NCI-H1092 (cell line): ENCODE data around the gene TRPM3.

Source experiments
- DNase-seq: peaks from one replicate; lab custom pipeline; 2025; lab: John Stamatoyannopoulos, UW

Gene TRPM3

DNA sequence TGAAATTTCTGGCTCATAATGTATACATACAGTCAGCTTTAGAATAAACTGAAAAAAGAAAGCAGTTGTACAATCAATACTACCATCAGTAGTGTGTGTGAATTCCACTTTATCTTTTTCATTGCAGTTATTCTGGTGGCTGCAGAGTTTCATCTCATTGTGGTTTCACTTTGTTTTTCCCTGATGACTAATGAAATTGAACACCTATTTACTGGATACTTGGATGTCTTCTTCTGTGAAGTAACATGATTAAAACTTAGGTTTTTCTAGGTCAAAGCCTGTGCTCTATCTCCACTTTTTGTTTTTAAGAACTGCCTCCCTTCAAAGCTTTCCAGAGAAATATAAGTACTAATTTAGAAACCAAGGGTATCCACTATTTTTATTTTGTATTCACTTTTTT, 174.3 kb downstream of the TRPM3 start:
- DNase-seq, result no peak

DNA sequence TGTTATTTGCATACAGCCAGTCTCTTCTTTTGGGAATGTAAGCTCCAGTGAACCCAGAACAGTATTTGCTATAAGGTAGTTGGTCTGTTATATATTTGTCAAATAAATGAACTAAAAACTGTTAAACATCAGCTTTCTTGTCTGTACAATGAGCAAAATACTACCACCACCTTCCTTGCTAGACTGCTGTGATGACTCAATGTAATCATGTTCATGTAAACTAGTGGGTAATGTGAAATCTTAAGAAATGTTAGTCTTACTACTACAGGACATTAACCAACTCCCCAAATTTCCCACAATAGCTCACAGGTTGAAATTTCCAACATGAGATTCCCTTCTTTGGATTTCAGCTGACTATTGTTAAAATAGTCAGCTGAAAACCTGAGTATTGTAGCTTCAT, 176.1 kb downstream of the TRPM3 start:
- no peak for DNase-seq

DNA sequence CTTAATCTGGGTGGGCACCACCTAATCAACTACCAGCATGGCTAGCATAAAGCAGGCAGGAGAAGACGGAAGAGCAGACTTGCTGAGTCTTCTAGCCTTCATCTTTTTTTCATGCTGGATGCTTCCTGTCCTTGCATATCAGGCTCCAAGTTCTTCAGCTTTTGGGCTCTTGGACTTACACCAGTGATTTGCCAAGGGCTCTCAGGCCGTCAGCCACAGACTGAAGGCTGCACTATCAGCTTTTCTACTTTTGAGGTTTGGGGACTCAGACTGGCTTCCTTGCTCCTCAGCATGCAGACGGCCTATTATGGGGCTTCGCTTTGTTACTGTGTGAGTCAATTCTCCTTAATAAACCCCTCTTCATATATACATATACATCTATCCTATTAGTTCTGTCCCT, 180.2 kb downstream of the TRPM3 start:
- DNase-seq, result no peak

DNA sequence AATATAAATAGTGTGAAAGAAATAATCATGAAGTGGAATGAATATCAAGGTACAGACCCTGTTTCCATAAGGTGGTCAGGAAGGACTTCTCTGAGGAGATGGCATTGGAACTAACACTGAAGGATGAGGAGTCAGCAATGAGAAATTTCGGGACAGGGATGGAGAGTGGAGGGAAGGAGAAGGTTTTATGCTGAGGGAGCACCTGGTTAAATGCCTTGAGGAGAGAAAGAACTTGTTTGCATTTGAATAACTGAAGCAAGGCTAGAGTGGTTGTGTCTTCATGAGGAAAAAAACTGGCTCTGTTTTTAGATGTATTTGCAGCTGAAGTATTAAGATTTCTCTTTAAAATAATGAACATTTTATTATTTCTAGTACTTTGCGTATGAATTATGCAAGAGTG, 180.8 kb downstream of the TRPM3 start:
- no peak for DNase-seq

DNA sequence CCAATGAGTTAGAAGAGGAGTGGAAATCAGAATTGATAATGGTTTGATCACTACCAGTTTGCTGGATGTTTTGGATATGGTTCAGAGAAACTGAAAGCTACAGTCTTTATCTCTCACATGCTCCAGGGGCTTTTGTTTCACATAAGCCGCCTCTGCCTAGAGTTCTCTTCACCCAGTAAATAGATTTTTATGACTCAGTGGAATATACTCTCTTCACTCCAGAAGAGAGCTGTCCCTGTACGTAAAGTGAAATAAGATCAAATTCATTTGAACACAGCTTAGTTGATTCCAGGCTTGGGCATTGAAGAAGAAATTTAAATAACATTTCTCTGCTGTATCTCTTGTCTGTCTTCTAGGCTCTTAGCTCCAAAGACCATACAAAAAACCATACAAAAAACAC, 184.9 kb downstream of the TRPM3 start:
- no peak for DNase-seq

DNA sequence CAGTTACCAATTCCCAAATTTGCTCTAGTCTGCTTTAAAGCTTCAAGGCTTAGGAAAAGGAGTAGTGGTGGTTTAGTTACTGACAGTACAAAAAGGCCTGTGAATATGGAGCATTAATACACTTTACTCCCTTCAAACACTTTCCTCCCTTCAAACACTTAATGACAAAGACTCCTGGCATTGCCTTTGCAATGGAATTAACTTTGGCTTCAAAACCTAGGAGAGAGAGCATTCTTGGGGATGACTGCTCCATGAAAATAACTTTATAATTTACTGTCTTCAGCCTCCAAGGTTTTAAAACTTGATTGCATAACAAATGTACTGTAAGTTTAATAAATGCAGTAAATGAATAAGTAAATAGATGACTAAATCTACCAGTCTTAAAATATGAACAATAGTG, 185.6 kb downstream of the TRPM3 start:
- no peak for DNase-seq

DNA sequence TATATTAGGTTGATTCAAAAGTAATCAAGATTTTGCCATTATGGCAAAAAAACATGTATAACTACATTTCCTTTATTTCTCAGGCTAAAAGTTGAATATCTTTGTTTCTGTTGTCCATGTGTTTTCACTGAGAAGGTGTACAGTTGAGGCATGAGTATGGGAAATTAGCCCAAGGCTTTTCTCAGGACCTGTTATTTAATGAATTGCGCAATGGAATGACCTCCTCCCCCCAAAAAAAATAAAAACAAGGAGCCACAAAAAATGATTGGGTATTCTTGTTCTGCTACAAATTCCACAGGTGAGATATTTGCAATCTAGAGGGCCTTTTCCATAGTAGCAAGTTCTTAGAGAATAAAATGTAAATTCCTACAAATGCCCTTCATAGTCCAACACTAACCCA, 186.8 kb downstream of the TRPM3 start:
- no peak for DNase-seq

DNA sequence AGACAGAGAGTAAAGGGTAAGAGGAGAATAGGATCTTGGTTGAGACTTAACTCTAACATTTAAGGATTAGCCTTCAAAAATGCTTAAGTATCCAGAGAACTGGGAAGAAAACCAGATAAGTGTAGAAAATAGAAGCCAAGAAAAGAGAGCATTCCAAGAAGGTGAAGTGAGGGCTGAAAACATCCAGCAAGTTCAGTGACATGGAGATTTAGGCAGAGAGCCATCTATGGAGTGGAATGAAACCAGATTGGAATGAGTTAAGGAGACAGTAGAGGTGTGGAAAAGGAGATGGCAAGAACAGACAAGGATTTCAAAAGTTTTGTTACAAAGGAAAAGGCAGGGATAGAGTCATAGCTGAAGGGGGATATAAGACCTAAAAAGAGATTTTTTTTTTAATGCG, 188.1 kb downstream of the TRPM3 start:
- no peak for DNase-seq

DNA sequence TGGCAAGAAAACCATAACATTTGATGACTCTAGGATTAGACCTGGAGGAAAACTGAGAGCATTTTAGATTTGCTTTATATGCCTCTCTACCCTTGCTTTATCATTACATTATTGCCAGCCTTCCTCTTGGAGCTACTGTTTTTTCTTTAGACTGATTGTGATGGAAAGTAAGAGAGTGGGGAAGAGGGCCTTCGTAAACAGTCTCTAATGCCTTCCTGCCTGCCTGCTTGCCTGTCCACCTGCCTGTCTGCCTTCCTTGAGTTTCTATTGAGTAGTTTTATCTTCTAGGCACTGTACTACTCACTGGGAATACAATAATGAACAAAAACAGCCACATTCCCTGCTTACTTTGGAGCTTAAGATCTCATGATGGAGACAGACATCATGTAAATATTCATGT, 189.3 kb downstream of the TRPM3 start:
- no peak for DNase-seq

DNA sequence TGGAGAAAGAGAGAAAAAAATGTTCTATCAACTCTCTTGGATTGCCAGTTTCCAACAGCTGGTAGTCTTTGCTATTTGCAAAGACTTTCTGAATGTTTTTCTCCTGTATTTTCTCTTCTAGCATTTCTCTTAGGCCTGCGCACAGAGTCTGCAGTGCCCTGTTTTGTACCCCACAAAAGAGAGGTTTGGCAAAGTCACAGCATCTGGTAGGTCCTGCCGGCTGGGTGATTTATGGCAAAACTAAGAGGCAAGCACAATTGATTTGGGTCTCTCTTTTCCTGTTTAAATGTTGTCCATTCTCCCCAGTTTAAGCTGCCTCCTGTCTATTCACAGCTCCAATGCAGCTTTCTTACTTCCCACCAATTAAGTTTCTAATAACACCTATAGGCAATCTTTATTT, 193.9 kb downstream of the TRPM3 start:
- no peak for DNase-seq

DNA sequence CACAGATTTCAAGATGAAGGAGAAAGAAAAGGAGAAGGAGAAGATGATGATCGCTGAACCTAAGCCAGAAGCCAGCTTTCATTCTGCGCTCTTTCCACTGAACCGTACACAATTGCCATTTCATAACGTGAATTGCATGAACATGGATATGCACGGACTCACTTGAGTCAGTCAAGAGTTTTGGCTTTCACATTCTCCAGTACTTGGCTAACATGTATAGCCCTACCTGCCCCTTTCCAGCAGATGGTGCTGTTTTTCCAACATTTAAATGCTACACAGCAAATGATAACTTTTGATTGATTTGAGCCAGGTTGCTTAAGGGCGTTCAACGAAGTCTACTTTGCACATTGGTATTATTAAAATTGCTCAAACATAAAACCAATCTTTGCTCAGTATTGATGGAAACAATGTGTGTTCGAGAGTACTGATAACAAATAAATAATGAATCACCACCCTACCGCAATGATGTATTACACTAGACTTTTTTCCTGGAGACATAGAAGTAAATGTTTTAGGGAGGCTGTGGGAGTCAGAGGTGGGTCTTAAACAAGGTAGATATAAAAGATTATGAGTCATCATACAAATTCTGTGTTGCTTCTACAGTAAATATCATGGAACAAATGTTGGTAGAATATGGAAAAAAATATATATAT, 196.4 kb downstream of the TRPM3 start:
- peak; percentile 20 for DNase-seq

DNA sequence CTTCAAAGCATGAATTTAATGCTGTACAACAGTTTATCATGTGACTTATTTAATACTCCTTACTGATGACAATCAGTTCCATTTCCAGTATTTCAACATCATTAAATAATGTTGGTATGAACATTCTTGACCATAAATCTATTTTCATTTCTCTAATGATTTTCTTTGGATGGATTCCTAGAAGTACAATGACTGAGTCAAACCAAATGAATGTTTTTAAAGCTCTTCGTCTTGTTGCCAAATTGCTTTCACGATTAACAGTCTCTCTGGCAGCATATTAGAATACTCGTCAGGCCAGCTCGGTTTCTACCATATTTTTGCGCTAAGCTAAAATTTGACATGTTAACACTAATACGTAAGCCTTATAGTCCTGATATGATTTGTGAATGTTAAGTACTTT, 197.0 kb downstream of the TRPM3 start:
- DNase-seq, result no peak

DNA sequence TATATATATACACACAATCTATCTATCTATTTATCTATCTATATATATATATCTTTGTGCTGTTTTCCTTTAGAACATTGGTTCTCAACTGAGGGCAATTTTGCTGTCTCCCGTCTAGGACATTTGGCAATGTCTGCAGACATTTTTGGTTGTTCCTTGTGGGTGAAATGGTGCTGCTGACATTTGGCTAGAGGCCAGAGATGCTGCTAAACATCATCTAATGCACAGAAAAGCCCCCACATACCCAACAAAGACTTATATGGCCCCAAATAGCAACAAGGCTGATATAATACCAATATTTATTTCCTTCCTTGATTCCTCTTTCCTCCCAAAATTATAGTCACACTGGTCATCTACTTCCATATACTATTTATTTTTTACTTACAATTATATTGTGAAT, 197.5 kb downstream of the TRPM3 start:
- no peak for DNase-seq

DNA sequence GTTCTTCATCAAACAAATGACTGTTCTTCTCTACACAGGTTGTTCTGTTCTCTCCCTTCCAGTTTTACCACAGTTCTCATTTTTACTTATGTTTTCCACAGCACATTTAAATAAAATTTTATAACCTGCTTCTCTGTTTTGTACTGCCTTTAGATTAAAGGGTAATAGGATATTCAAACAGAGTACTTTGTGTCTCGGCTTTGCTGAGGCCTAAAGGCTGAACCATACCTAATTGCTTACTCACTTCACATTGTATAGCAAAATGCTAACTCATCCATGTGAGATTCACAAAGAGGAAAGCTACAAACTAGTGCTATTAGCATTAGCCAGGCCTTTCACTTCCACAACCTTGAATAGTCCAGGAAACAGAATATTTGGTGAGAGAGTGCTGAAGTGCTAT, 200.3 kb downstream of the TRPM3 start:
- DNase-seq, result no peak

DNA sequence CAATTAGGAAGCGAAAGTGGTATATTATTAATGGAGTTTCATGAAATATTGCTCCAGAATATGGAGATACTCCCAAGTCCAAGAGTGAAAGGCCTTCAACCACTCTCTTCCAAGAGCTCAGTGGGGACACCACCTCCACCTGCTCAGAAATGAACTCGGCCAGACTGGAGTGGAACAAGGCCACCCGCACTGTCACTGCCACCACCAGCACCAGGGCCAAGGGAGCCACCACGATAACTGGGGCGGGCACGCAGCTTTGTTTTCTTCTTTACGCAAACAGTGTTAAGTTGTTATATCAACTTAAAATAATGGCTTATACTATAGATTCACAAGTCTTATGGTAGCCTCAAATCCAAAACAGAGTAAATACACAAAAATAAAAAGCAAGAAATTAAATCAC, 204.1 kb downstream of the TRPM3 start:
- no peak for DNase-seq

DNA sequence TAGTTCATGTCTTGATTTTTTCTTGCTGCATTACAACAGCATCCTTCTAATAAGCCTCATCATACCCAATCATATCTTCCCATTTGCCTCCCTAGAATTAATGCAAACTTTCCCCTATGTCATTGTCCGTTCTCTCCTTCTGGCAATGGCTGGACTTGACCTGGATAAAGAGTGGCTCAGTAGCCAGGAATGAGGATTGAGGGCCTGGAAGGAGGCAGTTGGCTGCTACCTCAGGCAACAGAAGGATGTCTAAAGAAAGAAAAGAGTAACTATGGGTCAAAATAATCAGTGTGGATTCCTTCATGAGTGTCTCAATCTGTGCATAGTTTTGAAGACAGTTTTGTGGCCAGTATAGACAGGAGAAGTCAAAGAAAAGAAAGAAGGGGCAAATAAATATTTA, 209.6 kb downstream of the TRPM3 start:
- no peak for DNase-seq

DNA sequence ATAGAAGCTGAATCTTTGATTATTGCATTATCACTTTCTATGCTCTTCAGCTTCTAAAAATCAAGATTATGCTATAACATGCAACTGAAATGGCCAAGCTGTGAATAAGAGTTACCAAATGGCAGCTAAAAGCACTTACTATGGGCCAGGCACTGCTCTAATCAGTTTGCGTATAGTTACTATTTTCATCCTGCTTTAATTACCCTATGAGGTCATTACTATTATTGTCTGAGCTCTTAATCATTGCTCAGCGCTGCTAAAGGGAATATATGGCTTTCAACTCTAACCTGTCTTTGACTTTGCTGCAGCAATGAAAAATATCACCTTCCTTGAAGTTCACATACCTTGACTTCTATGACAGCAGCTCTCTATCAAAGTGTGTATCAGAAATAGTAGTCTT, 210.8 kb downstream of the TRPM3 start:
- DNase-seq, result no peak

DNA sequence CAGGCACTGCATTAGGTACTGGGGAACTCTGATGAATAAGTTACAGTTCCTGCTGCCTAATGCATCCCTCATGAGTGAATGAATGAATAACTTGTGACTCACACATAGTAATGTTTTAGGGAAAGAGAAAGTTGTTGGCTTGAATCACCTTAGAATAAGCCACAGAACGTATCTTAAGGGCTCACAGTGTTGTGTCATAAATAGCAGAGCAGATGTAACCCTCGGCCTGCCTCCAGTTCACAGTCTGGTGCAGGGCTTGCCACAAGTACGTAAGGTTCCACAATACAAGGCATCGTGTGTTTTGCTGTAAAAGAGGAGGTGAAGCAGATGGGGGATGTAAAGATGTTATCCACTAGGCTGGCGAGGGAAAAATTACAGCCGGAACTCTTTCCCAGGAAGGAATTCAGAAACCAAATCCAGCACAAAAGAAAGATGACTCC, 218.7 kb downstream of the TRPM3 start:
- no peak for DNase-seq

DNA sequence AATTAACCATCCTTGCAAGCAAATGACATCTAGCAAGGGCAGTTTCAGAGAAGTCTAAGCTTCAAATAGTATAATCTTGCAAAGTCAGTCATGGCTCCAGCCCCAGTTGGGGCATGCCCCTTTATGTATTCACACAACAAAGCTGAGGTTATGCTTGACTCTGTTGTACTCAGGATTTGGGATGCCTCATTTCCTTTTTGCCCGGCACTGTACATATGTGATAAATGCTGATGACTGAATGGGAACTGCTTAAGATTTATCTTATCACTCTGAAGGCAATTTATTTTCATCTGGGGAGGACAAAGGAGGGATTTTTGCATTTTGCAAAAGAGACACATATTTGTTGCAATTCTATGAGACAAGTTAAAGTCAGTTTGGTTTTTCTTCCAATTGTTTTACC, 219.2 kb downstream of the TRPM3 start:
- DNase-seq, result no peak

DNA sequence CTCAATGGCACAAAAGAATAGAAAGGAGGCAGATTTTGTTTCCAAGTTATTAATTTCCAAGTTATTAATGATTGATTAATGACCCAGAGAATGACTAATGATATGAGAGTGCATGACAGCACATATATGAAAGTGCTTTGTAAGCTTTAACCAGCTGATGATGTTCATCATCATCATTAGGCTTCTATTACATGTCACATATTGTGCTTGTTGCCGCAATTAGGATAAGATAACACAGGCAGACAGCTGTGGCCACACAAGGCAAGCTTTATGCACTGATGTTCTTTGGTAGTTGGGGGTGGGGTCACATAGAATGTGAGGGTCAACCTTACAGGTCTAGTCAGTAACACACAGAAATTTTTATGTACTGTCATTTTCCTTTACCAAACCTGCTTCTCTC, 219.7 kb downstream of the TRPM3 start:
- no peak for DNase-seq

DNA sequence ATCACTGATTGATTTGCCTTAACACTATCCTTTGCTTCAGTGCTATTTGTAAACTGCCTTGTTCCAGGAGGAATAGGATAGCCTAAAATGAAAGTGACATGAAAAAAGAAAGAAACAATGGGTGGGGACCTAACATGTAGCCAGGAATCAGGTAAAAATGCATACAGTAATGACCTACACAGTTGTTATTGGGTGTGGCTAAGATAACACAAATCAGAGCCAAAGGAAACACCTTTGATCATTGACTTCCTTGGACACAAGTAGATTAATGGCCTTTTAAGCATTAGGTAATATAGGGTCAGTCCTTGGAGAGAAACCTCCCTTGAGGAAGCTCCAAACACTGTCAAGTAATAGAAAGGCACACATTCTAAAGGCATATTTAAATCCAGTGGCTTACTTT, 220.4 kb downstream of the TRPM3 start:
- no peak for DNase-seq

DNA sequence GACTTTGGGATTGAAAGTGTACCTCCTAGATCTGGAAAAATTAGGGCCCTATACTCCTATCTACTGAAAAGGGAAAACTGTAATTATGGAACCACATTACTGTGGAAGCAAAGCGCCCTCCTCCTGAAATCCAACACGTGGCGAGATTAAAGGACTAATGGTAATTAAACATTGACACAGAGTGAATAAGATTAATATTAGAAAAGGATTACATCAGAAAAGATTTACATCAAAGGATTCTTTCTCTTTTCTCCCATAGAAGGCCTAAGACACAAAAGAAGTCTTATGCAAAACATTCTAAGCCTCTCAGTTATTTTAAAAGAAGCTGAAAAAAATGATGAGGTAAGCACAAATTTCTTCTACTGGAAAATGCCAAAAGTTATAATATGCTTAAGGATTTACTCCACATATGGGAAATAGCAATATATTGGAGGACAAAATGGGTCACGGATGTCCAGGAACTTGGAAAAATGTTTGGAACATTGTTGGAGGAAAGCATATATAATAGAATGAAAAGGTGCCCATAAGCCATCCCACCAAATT, 227.8 kb downstream of the TRPM3 start:
- DNase-seq, result no peak

DNA sequence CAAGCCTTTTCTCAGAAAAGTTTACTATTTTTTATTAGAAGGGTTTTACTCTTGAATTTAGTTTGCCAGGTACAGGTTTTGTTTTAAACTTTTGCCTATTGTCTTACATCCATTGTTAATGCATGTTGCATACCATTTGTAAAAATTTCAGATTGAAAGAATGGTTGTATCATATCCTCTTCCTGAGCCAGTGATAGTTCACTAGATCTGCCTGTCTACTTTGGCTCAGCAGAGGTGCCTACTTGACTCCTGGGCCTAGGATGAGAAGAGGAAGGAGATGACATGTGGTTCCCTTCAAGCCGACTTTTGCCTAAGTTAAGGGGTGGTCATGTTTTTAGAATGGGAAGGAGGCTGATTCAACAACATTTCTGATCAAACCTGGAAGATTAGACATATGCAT, 232.9 kb downstream of the TRPM3 start:
- no peak for DNase-seq

DNA sequence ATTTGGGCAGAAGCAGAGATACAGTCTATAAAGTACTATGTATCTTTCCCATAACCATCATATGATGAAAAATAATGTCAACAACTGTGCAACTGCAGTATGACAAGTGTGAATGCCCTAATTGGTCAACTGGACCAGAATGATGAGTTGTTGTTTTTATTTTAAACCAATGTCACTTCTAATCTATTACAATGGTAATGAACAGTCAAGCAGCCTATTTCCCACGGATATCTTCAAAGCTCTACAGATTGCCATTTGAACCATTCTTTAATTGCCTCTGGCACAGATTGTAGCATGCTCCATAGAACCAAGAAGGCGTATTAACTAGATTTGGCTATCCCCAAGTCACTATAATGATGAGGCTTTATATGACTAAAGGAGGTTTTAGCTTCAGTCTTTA, 233.6 kb downstream of the TRPM3 start:
- no peak for DNase-seq
